ENCODE measurements around the gene SPRR2D. TPM values are rescaled to one million over a fixed set of nuclear protein-coding genes. Genes with fewer than 3 reads are reported as not detected.
"Not testable (repeated sequence)": the region's sequence is repeated elsewhere in the genome, so short reads cannot be mapped to it uniquely, and the experiment has no call there.

SPRR2D gene
- total RNA-seq (not detected), polyA plus RNA-seq (not detected), total RNA-seq (0 reads per million in 6 experiments)

DNA sequence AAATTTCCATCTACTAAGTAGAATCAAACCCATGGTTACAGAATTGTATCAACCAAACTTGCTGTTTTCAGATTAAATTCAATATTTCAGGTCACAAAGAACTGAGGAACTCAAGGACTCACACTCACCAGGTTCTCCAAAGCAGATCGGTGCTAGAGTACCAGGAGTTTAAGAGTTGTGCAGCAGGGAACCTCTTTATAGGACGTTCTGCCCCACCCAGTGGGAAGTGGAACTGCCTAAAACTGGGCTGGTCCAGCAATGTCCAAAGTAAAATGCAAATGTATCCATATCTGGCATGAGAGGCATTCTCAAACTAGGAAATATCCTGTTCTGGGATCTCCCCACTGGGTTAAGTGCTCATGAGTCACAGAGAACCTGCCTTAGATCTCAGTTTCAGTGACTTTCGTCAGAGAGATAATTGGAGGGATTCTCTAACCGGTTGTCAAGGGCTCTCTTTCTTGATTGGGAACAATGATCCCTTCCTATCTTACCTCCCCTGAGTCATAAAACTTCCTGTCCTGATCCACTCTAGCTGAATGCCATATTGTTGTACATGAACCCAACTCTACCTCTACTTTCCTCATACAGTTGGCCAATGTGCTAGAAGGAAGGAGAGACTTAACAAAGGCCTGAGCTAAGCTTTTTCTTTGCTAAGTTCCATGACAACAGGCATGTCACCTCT lies at the start of gene SPRR2D:
TSS of gene SPRR2D (minus strand) at position 171 of the 682 bp plus-strand sequence. CDS start 774 bp downstream, outside the sequence.
- H3K4me3 Mint-ChIP-seq = no peak within 1 kb of the TSS
- POLR2A ChIA-PET = no interaction called here
- peaks cover 28 to 50% (median 38%) of the 10 kb centered on the region in 5 donors for H3K27me3 Mint-ChIP-seq
- no peak for DNase-seq
- H3K4me1 Mint-ChIP-seq = no peaks in the 10 kb centered on the region
- no peak for ATAC-seq
- no peaks in the 10 kb centered on the region for H3K36me3 Mint-ChIP-seq
- H3K9me3 Mint-ChIP-seq = peaks cover 0 to 3% (median 0%) of the 10 kb centered on the region in 9 donors
- no peak within 1 kb of the TSS for H3K27ac Mint-ChIP-seq

DNA sequence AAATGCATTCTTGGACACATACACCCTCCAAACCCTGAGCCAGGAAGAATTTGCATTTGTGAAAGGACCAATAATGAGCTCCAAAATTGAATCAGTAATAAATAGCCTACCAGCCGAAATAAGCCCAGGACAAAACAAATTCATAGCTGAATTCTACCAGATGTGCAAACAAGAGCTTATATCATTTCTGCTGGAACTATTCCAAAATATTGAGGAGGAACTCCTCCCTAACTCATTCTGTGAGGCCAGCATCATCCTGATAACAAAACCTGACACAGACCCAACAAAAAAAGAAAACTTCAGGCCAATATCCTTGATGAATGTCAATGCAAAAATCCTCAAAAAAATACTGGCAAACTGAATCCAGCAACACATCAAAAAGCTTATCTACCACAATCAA lies 46.7 kb upstream of the SPRR2D start:
- no peak overlapping the region for H3K4me3 Mint-ChIP-seq
- H3K27ac Mint-ChIP-seq = no peak overlapping the region
- peaks cover 0 to 3% (median 0%) of the 10 kb centered on the region in 9 donors for H3K9me3 Mint-ChIP-seq
- POLR2A ChIA-PET = no interaction called here
- no peak for DNase-seq
- H3K36me3 Mint-ChIP-seq = no peaks in the 10 kb centered on the region
- ATAC-seq = no peak
- H3K4me1 Mint-ChIP-seq = no peaks in the 10 kb centered on the region
- H3K27me3 Mint-ChIP-seq = peaks cover 10 to 32% (median 21%) of the 10 kb centered on the region in 5 donors

DNA sequence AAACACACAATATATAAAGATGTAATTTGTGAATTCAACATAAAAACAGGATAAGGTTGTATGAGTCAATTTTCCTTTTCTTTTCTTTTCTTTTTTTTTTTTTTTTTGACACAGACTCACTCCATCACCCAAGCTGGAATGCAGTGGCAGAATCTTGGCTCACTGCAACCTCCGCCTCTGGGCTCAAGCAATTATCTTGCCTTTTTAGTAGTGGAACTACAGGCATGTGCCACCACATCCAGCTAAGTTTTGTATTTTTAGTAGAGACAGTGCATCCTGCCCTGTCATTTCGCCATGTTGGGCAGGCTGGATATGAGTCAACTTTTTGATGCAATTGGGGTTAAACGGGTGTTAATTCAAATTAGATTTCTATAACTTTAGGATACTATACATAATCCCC lies 40.8 kb upstream of the SPRR2D start:
- Mint-ChIP-seq H3K27me3 (peaks cover 20 to 48% (median 22%) of the 10 kb centered on the region in 5 donors), H3K4me1 (no peaks in the 10 kb centered on the region)
- ATAC-seq = no peak

DNA sequence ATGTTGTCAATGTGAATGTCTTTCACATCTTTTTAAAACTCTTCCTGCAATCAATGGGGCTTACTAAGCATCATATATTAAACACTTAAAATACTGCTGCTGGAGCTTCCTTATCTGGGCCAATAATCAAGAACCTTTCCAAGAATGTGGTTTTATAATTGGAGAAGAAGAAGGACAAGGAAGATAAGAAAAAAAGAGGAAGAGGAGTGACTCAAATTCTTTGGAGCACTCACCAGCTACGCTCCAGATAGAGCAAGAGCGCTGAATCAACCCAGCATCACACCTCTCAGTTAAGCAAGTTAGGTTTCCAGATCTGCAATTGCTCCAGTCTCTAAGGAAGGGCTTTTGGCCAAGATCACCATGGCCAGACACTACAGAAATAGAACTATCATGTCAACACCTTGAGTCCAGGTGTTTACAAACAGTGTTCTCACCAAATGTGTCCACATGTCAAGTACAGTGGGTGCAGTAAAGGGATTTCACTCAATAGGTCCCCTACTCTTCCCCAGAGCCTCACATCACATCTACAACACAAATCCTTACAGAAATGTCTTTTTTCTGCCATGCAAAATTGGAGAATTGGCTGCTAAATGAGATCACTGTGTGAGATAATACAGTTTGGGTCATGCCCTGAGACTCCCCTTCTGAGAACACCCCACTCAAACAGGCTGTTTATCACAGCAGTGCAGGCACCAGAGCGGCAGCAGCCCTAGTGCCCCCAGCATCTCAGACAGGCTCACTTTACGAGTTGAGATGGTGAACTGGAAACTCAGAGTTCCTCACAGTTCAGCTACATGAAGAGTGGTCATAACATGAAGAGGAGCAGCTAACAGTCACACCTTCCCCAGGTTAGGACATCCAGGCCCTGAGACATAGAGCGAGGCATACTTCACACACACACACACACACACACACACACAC lies 32.1 kb upstream of the SPRR2D start:
- Mint-ChIP-seq H3K27ac (no peak overlapping the region), H3K27me3 (peaks cover 5 to 17% (median 9%) of the 10 kb centered on the region in 5 donors), H3K4me3 (no peak overlapping the region), H3K36me3 (peaks cover 0 to 4% (median 0%) of the 10 kb centered on the region in 3 donors), H3K9me3 (peaks cover 0 to 4% (median 0%) of the 10 kb centered on the region in 9 donors), H3K4me1 (no peaks in the 10 kb centered on the region)
- no peak for DNase-seq
- POLR2A ChIA-PET = no interaction called here
- ATAC-seq = no peak

More for the DNA sequence above, 40.8 kb upstream of the SPRR2D start:
- POLR2A ChIA-PET = no interaction called here
- H3K36me3 Mint-ChIP-seq = peaks cover 0 to 9% (median 0%) of the 10 kb centered on the region in 3 donors
- no peak overlapping the region for H3K4me3 Mint-ChIP-seq
- no peak for DNase-seq
- H3K9me3 Mint-ChIP-seq = peaks cover 0 to 28% (median 7%) of the 10 kb centered on the region in 9 donors
- no peak overlapping the region for H3K27ac Mint-ChIP-seq

DNA sequence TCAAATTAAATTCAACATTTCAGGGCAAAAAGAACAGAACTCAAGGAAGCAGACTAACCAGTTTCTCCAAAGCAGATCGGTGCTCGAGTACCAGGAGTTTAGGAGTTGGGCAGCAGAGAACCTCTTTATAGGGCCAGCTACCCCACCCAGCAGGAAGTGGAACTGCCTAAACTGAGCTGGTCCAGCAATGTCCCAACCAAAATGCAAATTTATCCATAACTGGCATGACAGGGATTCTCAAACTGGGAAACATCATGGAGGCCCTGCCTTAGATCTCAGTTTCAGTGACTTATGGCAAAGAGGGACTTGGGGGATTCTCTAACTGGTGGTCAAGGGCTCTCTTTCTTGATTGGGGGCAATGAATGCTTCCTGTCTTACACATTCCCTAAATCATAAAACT lies 30.6 kb upstream of the SPRR2D start, which contains the start of gene SPRR2B:
TSS of gene SPRR2B (minus strand) at position 101 of the 400 bp plus-strand sequence. CDS start 772 bp downstream, outside the sequence.
- Mint-ChIP-seq H3K36me3 (no peaks in the 10 kb centered on the region), H3K4me1 (no peaks in the 10 kb centered on the region), H3K9me3 (peaks cover 0 to 8% (median 0%) of the 10 kb centered on the region in 9 donors), H3K4me3 (no peak within 1 kb of the TSS), H3K27me3 (peaks cover 2 to 32% (median 13%) of the 10 kb centered on the region in 5 donors), H3K27ac (no peak within 1 kb of the TSS)
- POLR2A ChIA-PET = no interaction called here
- DNase-seq (no peak), ATAC-seq (no peak)

DNA sequence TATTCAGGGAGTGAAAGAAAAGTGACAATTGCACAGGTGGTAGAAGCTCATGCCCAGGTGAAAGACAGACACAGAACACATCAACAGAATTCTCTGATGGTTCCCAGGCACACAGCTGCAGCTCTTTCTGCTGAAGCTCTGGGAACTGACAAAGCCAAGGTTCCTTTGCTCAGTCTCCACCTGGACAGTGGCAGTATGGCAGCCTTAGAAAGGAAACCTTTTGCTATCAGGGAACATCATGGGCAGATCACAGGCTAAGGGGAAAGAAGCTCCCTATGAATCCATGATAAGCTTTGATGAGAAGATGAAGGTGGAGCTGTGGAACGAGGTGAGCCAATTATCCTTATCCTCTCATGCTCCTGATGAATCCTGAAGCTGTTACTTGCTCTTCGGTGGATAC lies 29.3 kb upstream of the SPRR2D start:
- DNase-seq (no peak), ATAC-seq (no peak)
- peaks cover 5 to 44% (median 23%) of the 10 kb centered on the region in 5 donors for H3K27me3 Mint-ChIP-seq
- H3K36me3 Mint-ChIP-seq = no peaks in the 10 kb centered on the region
- H3K4me3 Mint-ChIP-seq = no peak overlapping the region
- H3K9me3 Mint-ChIP-seq = peaks cover 0 to 8% (median 0%) of the 10 kb centered on the region in 9 donors
- POLR2A ChIA-PET = no interaction called here
- H3K4me1 Mint-ChIP-seq = no peaks in the 10 kb centered on the region
- no peak overlapping the region for H3K27ac Mint-ChIP-seq

DNA sequence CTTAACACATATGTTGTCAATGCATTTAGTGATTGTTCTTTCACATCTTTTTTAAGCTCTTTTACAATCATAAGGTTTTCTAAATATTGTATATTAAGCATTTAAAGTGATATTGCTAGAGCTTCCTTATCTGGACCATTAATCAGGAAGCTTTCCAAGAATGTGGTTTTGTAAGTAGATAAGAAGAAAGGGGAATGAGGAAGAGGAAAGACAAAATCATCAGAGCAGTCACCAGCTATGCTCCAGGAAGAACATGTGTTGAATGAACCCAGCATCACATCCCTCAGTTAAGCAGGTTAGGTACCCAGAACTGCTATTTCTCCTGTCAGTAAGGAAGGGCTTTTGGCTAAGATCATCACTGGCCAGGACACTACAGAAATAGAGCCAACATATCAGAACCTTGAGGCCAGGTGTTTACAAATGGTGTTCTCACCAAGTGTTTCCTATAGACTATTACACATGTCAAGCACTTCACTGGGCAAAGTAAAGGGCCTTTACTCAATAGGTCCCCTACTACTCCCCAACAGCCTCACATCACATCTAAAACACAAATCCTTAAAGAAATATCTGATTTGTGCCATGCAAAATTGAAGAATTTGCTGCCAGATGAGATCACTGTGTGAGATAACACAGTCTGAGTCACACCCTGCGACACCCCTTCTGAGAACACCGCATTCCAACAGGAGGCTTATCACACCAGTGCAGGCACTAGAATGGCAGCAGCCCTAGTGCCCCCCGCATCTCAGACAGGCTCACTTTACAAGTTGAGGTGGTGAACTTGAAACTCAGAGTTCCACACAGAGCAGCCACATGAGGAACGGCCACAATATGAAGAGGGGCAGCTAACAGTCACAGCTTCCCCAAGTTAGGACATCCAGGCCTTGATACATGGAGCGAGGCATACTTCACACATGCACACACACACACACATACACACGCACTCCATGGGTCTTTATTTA lies 18.2 kb upstream of the SPRR2D start:
- H3K36me3 Mint-ChIP-seq = no peaks in the 10 kb centered on the region
- DNase-seq = no peak
- peaks cover 0 to 4% (median 0%) of the 10 kb centered on the region in 9 donors for H3K9me3 Mint-ChIP-seq
- POLR2A ChIA-PET = no interaction called here
- H3K27ac Mint-ChIP-seq = no peak overlapping the region
- H3K27me3 Mint-ChIP-seq = peaks cover 12 to 69% (median 19%) of the 10 kb centered on the region in 5 donors
- H3K4me1 Mint-ChIP-seq = no peaks in the 10 kb centered on the region
- no peak for ATAC-seq
- no peak overlapping the region for H3K4me3 Mint-ChIP-seq

DNA sequence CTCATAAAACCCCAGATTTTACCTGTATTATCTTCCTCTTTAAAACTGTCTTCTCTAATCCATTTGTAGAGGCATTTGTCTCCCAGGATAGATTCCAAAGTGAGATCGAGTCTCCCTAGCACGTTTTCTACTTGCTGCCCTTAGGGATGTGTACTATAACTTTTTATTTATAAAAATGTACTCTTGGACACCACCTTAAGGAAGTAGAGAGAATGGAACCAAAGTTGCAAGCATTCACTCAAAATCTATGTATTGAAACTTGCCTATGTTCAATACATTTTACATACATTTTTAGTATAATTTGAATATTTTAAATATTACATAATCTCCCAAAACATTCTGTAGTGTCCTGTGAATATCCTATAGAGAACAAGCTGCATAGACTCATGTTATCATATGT lies 17.2 kb upstream of the SPRR2D start:
- H3K36me3 Mint-ChIP-seq = no peaks in the 10 kb centered on the region

DNA sequence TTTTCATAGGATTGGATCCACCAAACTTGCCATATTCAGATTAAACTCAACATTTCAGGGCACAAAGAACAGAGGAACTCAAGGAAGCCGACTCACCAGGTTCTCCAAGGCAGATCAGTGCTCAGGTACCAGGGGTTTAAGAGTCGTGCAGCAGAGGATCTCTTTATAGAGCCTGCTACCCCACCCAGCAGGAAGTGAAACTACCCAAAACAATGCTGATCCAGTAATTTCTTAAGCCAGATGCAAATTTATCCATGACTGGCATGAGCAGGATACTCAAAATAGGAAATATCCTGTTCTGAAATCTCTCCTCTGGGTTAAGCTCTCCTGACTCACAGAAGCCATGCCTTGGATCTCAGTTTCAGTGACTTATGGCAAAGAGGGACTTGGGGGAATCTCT lies 16.5 kb upstream of the SPRR2D start, which contains the start of gene SPRR2A:
TSS of gene SPRR2A (minus strand) at position 138 of the 400 bp plus-strand sequence. CDS start 777 bp downstream, outside the sequence.
- Mint-ChIP-seq H3K27me3 (peaks cover 19 to 79% (median 35%) of the 10 kb centered on the region in 5 donors), H3K4me3 (no peak within 1 kb of the TSS), H3K4me1 (no peaks in the 10 kb centered on the region), H3K36me3 (no peaks in the 10 kb centered on the region), H3K27ac (no peak within 1 kb of the TSS), H3K9me3 (peaks cover 0 to 10% (median 0%) of the 10 kb centered on the region in 9 donors)
- POLR2A ChIA-PET = no interaction called here
- ATAC-seq = no peak
- no peak for DNase-seq

More for the DNA sequence above, 17.2 kb upstream of the SPRR2D start:
- Mint-ChIP-seq H3K4me1 (no peaks in the 10 kb centered on the region), H3K27me3 (peaks cover 14 to 71% (median 27%) of the 10 kb centered on the region in 5 donors), H3K27ac (no peak overlapping the region), H3K9me3 (peaks cover 0 to 4% (median 0%) of the 10 kb centered on the region in 9 donors), H3K4me3 (no peak overlapping the region)
- ATAC-seq (no peak), DNase-seq (no peak)
- POLR2A ChIA-PET = no interaction called here

DNA sequence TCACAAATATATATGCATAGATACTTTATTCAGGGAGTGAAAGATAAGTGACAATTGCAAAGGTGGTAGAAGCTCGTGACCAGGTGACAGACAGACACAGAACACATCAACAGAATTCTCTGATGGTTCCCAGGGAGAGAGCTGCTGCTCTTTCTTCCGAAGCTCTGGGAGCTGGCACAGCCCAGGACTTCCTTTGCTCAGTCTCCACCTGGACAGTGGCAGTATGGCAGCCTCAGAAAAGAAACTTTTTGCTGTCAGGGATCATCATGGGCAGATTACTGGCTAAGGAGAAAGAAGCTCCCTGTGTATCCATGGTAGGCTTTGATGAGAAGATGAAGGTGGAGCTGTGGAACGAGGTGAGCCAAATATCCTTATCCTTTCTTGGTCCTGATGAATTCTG lies 15.2 kb upstream of the SPRR2D start:
- H3K27me3 Mint-ChIP-seq = peaks cover 19 to 73% (median 37%) of the 10 kb centered on the region in 5 donors

DNA sequence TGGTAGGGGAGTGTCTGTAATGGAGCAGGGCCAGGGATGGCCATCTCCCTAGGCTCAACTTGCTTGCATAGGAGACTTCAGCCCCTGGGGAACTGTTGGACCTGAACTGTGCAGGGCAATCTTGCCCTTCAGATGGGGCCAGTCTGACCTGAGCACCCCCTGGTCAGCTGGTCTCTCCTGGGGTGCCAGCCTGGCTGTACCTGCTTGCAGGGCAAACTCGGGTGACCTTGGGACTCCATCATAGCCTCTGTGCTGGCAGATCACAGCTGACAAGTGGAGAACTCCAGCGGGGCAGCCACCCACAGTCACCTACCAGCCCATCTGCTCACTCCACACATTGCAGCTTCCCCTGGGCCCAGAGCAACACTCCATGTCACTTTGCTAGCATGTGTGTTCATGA lies 8.3 kb upstream of the SPRR2D start:
- peaks cover 20 to 52% (median 40%) of the 10 kb centered on the region in 5 donors for H3K27me3 Mint-ChIP-seq
- H3K36me3 Mint-ChIP-seq = no peaks in the 10 kb centered on the region
- peaks cover 0 to 11% (median 0%) of the 10 kb centered on the region in 9 donors for H3K9me3 Mint-ChIP-seq
- no peak overlapping the region for H3K4me3 Mint-ChIP-seq
- POLR2A ChIA-PET = no interaction called here
- DNase-seq (no peak), ATAC-seq (no peak)
- H3K4me1 Mint-ChIP-seq = no peaks in the 10 kb centered on the region
- H3K27ac Mint-ChIP-seq = no peak overlapping the region

More for the DNA sequence above, 15.2 kb upstream of the SPRR2D start:
- H3K4me1 Mint-ChIP-seq, ATAC-seq, H3K27ac Mint-ChIP-seq, POLR2A ChIA-PET, H3K4me3 Mint-ChIP-seq, H3K36me3 Mint-ChIP-seq, DNase-seq: not testable (repeated sequence)
- H3K9me3 Mint-ChIP-seq = peaks cover 0 to 11% (median 0%) of the 10 kb centered on the region in 9 donors

DNA sequence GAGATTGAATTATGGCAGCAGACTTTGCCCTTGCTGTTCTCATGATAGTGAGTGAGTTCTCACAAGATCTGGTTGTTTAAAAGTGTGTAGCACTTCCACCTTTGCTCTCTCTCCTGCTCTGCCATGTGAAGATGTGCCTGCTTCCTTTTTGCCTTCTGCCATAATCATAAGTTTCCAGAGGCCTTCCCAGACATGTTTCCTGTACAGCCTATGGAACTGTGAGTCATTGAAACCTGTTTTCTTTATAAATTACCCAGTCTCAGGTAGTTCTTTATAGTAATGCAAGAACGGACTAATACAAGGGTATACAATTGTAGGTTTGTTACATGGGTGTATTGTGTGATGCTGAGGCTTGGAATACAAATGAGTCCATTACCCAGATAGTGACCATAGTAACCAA lies 5.7 kb downstream of the SPRR2D start:
- H3K27ac Mint-ChIP-seq = no peak overlapping the region
- H3K9me3 Mint-ChIP-seq = peaks cover 0 to 3% (median 0%) of the 10 kb centered on the region in 9 donors
- H3K36me3 Mint-ChIP-seq = no peaks in the 10 kb centered on the region
- DNase-seq = no peak
- peaks cover 9 to 39% (median 21%) of the 10 kb centered on the region in 5 donors for H3K27me3 Mint-ChIP-seq
- H3K4me1 Mint-ChIP-seq = peaks cover 0 to 3% (median 0%) of the 10 kb centered on the region in 4 donors
- no peak overlapping the region for H3K4me3 Mint-ChIP-seq
- POLR2A ChIA-PET = no interaction called here
- ATAC-seq = no peak

All from naive thymus-derived CD8-positive, alpha-beta T cell (primary cell).